HCT116 (cell line): ENCODE results near the gene QRFPR. TPM values are rescaled to one million over a fixed set of nuclear protein-coding genes. Genes with fewer than 3 reads are reported as not detected.

ENCODE experiments used
- ATAC-seq: fragments of 200-7000 bp; cut with Tn5 transposase; 2 replicates; pipeline ENCODE4 v1.9.1; 2020; ENCODE audit warnings: mild to moderate bottlenecking, moderate library complexity
- Bru-seq: library from RNA; stranded (reverse); fragments of 400-500 nt; gene quantifications from one replicate; lab custom pipeline; 2021; lab: Mats Ljungman, UMichigan
- BruChase-seq, 2 experiments: library from RNA; stranded (reverse); fragments of 400-500 nt; gene quantifications; one replicate each; lab custom pipeline; 2021; lab: Mats Ljungman, UMichigan
- BruUV-seq: library from RNA; stranded (reverse); fragments of 400-500 nt; replicated peaks from 2 replicates; lab custom pipeline; 2021; lab: Mats Ljungman, UMichigan
- CTCF ChIA-PET: fragments of 300-600 bp; sonication (Branson Sonifier 250); formaldehyde crosslinking; loops from one replicate; lab custom pipeline; 2021; ENCODE audit warnings: antibody characterized with exemption; lab: Charles Lee
- POLR2A ChIA-PET: fragments of 300-600, 350-600 bp; sonication (Branson Sonifier 250); formaldehyde crosslinking; loops from one replicate; lab custom pipeline; 2021; ENCODE audit warnings: antibody characterized with exemption; lab: Charles Lee
- RAD21 ChIA-PET, 2 experiments: fragments of 300-600 bp; sonication (Branson Sonifier 250); formaldehyde crosslinking; loops; one replicate each; lab custom pipeline; 2023; ENCODE audit warnings: low total read pairs in 2 of 2; ENCODE audit not compliant: uncharacterized antibody in 2 of 2, unreplicated experiment in 2 of 2, low non-redundant PET in 1 of 2; lab: Charles Lee
- DNase-seq: peaks from one replicate; pipeline ENCODE4 v3.0.0-alpha.2; 2010; ENCODE audit warnings: low read depth, low spot score
- H2AFZ ChIP-seq: fragments of 200-600 bp; shearing (Covaris generic), sonication (generic); 2 replicates; pipeline ENCODE4 v1.6.1; 2017; ENCODE audit warnings: low read depth, mixed run types, mixed read lengths, antibody characterized with exemption, low read length; ENCODE audit not compliant: poor library complexity, severe bottlenecking
- H3K27ac ChIP-seq: 2 replicates; pipeline ENCODE4 v1.5.1; 2012; ENCODE audit warnings: low read depth, low read length
- H3K27me3 ChIP-seq: fragments of 200-600 bp; sonication (generic); 2 replicates; pipeline ENCODE4 v1.6.1; 2016; ENCODE audit warnings: mixed run types, low read length, mixed read lengths; ENCODE audit not compliant: insufficient read depth
- H3K36me3 ChIP-seq, 2 experiments: fragments of 200-500 bp in 1 of 2; fragments of 200-600 bp in 1 of 2; sonication (Bioruptor generic) in 1 of 2; sonication (generic) in 1 of 2; 2 replicates each; pipeline versions ENCODE4 v1.5.1 to v1.6.1; 2014 to 2016; ENCODE audit warnings: low read length in 2 of 2, inconsistent platforms in 1 of 2, mixed read lengths in 1 of 2, mixed run types in 1 of 2; ENCODE audit not compliant: insufficient read depth in 2 of 2, control insufficient read depth in 1 of 2
- H3K4me1 ChIP-seq, 2 experiments: fragments of 200-600 bp in 1 of 2; sonication (generic) in 1 of 2; 2 replicates each; pipeline versions ENCODE4 v1.5.1 to v1.6.1; 2012 to 2017; ENCODE audit warnings: low read length in 2 of 2, inconsistent platforms in 1 of 2, mild to moderate bottlenecking in 1 of 2, mixed read lengths in 1 of 2, mixed run types in 1 of 2, moderate library complexity in 1 of 2; ENCODE audit not compliant: insufficient read depth in 2 of 2, control insufficient read depth in 1 of 2
- H3K4me2 ChIP-seq: fragments of 200-600 bp; sonication (generic); 2 replicates; pipeline ENCODE4 v1.6.1; 2017; ENCODE audit warnings: mixed run types, low read length, mixed read lengths
- H3K4me3 ChIP-seq, 2 experiments: fragments of 200-600 bp in 1 of 2; sonication (generic) in 1 of 2; replicated peaks in 1 of 2; 2 replicates each; pipeline ENCODE4 v1.5.1; 2011 to 2016; ENCODE audit warnings: low read length in 2 of 2, control low read depth in 1 of 2, low read depth in 1 of 2, mild to moderate bottlenecking in 1 of 2, mixed read lengths in 1 of 2, mixed run types in 1 of 2
- H3K79me2 ChIP-seq: fragments of 200-600 bp; sonication (generic); 2 replicates; pipeline ENCODE4 v1.6.1; 2017; ENCODE audit warnings: mild to moderate bottlenecking, mixed run types, low read length, moderate library complexity, mixed read lengths; ENCODE audit not compliant: insufficient read depth
- H3K9ac ChIP-seq: fragments of 200-600 bp; sonication (generic); 2 replicates; pipeline ENCODE4 v1.6.1; 2016; ENCODE audit warnings: low read length, mixed read lengths
- H3K9me2 ChIP-seq: fragments of 200-600 bp; sonication (generic), shearing (Covaris generic); 2 replicates; pipeline ENCODE4 v1.6.1; 2017; ENCODE audit warnings: mixed run types, mild to moderate bottlenecking, moderate library complexity; ENCODE audit not compliant: insufficient read depth
- H3K9me3 ChIP-seq, 2 experiments: fragments of 200-500 bp in 1 of 2; fragments of 200-600 bp in 1 of 2; sonication (Bioruptor generic) in 1 of 2; sonication (generic) in 1 of 2; 2 replicates each; pipeline ENCODE4 v1.6.1; 2014 to 2017; ENCODE audit warnings: low read length in 2 of 2, mixed read lengths in 2 of 2, inconsistent platforms in 1 of 2, low read depth in 1 of 2, mild to moderate bottlenecking in 1 of 2, mixed run types in 1 of 2, moderate library complexity in 1 of 2; ENCODE audit not compliant: control insufficient read depth in 1 of 2, insufficient read depth in 1 of 2
- H4K20me1 ChIP-seq: fragments of 200-600 bp; sonication (generic), shearing (Covaris generic); 2 replicates; pipeline ENCODE4 v1.6.1; 2017; ENCODE audit warnings: mixed run types, mild to moderate bottlenecking, moderate library complexity; ENCODE audit not compliant: insufficient read depth
- CEBPB ChIP-seq: IDR thresholded peaks from 2 replicates; pipeline ENCODE4 v1.6.1; 2012; ENCODE audit warnings: low read depth
- EGR1 ChIP-seq: IDR thresholded peaks from 2 replicates; pipeline ENCODE4 v1.6.1; 2012; ENCODE audit warnings: low read depth
- ELF1 ChIP-seq: IDR thresholded peaks from 2 replicates; pipeline ENCODE4 v1.6.1; 2012; ENCODE audit warnings: low read depth, borderline replicate concordance
- EZH2 ChIP-seq: fragments of 200-600 bp; sonication (generic); IDR thresholded peaks from 2 replicates; pipeline ENCODE4 v1.6.1; 2017; ENCODE audit warnings: antibody characterized with exemption, mixed run types
- EZH2phosphoT487 ChIP-seq: fragments of 200-600 bp; IDR thresholded peaks from 2 replicates; pipeline ENCODE4 v1.6.1; 2018; ENCODE audit warnings: antibody characterized with exemption, borderline replicate concordance
- FOSL1 ChIP-seq: IDR thresholded peaks from 2 replicates; pipeline ENCODE4 v1.6.1; 2012; ENCODE audit warnings: low read depth
- JUND ChIP-seq: IDR thresholded peaks from 2 replicates; pipeline ENCODE4 v1.6.1; 2012
- MAX ChIP-seq: IDR thresholded peaks from 2 replicates; pipeline ENCODE4 v1.6.1; 2012
- SIN3A ChIP-seq: IDR thresholded peaks from 2 replicates; pipeline ENCODE4 v1.6.1; 2012; ENCODE audit warnings: low read depth
- TCF7L2 ChIP-seq: IDR thresholded peaks from 2 replicates; pipeline ENCODE4 v1.7.0; 2011; ENCODE audit warnings: borderline replicate concordance, inconsistent platforms; ENCODE audit not compliant: insufficient read depth, insufficient read length; ENCODE audit errors: extremely low read depth
- intact Hi-C: fragments of 100-400 bp; cut with micrococcal nuclease; formaldehyde crosslinking; loops from 2 replicates; pipeline ENCODE4 v1.10.0; 2022
- long read RNA-seq: library from polyadenylated mRNA; unstranded; transcript quantifications from one replicate; pipeline ENCODE4 v2.0.0, GENCODE V29; 2021; ENCODE audit not compliant: unreplicated experiment
- polyA plus RNA-seq: library from polyadenylated mRNA; unstranded; fragments of >200 nt; gene quantifications from 2 replicates; pipeline ENCODE4 v1.2.1, GENCODE V29; 2012; ENCODE audit warnings: missing spikeins
- total RNA-seq: library from RNA; stranded (reverse); gene quantifications from one replicate; pipeline ENCODE4 v1.2.1, GENCODE V29; 2021; ENCODE audit not compliant: unreplicated experiment
- TF ChIP-seq, protein P1 (sequence below): IDR thresholded peaks from 2 replicates; pipeline ENCODE4 v1.6.1; 2012
- TF ChIP-seq, protein P2 (sequence below): IDR thresholded peaks from 2 replicates; pipeline ENCODE4 v1.6.1; 2012; ENCODE audit warnings: low read depth

Gene QRFPR
- not detected for total RNA-seq
- not detected in 2 replicates for polyA plus RNA-seq
- percentile 6 among the genes with signal in this experiment for Bru-seq, nascent RNA
- not detected for BruChase-seq, experiment 1, labeled RNA remaining after a 6-hour chase
- BruChase-seq, experiment 2, labeled RNA remaining after a 2-hour chase: percentile 7 among the genes with signal in this experiment
- long read RNA-seq: 0 reads

DNA sequence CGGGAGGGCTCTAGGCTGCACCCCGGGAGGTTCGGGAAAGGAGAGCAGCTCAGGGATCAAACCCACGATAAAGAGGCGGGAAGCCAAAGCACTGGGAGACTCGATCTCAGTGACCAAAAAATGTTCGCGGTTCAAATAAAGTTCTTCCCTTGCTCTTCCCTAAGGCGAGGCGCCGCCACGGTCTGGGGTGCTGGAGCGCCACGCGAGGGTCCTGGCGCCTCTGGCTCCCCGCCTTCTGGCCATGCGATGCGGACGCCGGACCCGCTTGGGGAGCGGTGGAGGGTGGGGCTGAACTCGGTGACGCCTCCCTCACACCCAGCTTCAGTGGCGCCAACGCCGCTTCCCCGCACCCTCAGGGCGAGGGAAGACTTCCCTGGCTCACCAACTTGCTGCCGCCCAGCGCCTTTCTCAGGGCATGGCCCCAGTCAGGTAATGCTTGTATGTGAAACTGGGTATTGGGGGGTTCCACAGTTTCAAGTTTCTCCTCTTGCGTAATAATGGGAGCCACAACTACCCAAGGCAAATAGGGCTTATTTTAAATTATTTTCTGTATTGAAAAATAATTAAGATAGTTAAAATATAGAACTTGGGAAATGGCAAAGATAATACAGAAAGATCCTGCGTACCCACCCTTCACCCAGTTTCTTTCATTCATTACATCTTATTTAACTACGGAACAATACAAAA lies at the start of gene QRFPR:
QRFPR (minus strand) TSS at position 243 of the 687 bp plus-strand sequence. CDS start 371 bp downstream, outside the sequence.
- intact Hi-C loops: no loop called here
- Histone ChIP-seq H3K4me2 (no peak within 1 kb of the TSS), H3K27me3 (no peaks in the 10 kb centered on the region), H3K9me2 (no peaks in the 10 kb centered on the region), H3K9ac (no peak within 1 kb of the TSS)
- ATAC-seq: no peak
- TF ChIP-seq TCF7L2 (no peak), MAX (no peak), SIN3A (no peak), FOSL1 (no peak), JUND (no peak), EGR1 (no peak), EZH2phosphoT487 (no peak), EZH2 (no peak), CEBPB (no peak), ELF1 (no peak)
- TF ChIP-seq, protein P1, sequence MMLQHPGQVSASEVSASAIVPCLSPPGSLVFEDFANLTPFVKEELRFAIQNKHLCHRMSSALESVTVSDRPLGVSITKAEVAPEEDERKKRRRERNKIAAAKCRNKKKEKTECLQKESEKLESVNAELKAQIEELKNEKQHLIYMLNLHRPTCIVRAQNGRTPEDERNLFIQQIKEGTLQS: no peak
- TF ChIP-seq, protein P2, sequence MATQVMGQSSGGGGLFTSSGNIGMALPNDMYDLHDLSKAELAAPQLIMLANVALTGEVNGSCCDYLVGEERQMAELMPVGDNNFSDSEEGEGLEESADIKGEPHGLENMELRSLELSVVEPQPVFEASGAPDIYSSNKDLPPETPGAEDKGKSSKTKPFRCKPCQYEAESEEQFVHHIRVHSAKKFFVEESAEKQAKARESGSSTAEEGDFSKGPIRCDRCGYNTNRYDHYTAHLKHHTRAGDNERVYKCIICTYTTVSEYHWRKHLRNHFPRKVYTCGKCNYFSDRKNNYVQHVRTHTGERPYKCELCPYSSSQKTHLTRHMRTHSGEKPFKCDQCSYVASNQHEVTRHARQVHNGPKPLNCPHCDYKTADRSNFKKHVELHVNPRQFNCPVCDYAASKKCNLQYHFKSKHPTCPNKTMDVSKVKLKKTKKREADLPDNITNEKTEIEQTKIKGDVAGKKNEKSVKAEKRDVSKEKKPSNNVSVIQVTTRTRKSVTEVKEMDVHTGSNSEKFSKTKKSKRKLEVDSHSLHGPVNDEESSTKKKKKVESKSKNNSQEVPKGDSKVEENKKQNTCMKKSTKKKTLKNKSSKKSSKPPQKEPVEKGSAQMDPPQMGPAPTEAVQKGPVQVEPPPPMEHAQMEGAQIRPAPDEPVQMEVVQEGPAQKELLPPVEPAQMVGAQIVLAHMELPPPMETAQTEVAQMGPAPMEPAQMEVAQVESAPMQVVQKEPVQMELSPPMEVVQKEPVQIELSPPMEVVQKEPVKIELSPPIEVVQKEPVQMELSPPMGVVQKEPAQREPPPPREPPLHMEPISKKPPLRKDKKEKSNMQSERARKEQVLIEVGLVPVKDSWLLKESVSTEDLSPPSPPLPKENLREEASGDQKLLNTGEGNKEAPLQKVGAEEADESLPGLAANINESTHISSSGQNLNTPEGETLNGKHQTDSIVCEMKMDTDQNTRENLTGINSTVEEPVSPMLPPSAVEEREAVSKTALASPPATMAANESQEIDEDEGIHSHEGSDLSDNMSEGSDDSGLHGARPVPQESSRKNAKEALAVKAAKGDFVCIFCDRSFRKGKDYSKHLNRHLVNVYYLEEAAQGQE: no peak
- TF ChIP-seq, all 23 proteins: peak for 0
- DNase-seq: no peak
- ChIA-PET CTCF (interaction anchor here (1.2 kb wide), 1 partner anchor 10 kb away, joined by 9 read pairs; no protein-coding TSS in a partner anchor), POLR2A (no interaction called here), RAD21 (no interaction called here)
- no peaks in the 10 kb centered on the region for H3K9me3 ChIP-seq
- no peak within 1 kb of the TSS for H3K27ac ChIP-seq
- peaks cover 2 to 12% of the 10 kb centered on the region in 2 experiments; a peak in 3 of 4 replicates for H3K4me1 ChIP-seq
- H3K79me2 ChIP-seq: no peaks in the 10 kb centered on the region
- H3K36me3 ChIP-seq: no peaks in the 10 kb centered on the region
- no TSS peak for BruUV-seq
- H4K20me1 ChIP-seq: no peaks in the 10 kb centered on the region
- no peak within 1 kb of the TSS for H2AFZ ChIP-seq
- no peak within 1 kb of the TSS for H3K4me3 ChIP-seq
